Measurements from ENCODE around the gene ELK4.
A peak's percentile ranks its signal among the peaks of the same experiment; 100 is the strongest.

The ELK4 gene

DNA sequence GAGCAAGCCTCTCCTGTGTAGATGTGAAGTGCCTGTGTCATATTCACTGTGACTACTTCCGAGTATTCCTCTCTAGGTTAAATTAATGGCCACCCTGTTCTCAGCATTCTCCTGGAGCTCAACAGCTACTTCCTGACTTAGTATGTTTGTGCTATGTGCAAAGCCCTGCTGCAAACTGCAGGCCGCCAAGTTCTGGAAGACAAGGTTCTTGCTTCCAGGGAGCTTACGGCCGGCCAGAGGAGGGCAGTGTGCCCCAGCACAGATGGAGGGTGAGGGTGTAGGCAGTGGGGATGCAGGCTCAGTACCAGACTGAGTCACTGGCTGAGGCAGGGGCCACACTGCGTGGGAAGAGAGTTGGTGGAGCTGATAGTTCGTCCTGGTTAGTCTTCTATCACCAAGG, 43.2 kb downstream of the ELK4 start:
- ATAC-seq, result peak; percentile 42
- Mint-ChIP-seq H3K27ac (peak overlapping the region; percentile 23), H3K4me3 (no peak overlapping the region), H3K27me3 (no peaks in the 10 kb centered on the region), H3K36me3 (no peaks in the 10 kb centered on the region), H3K9me3 (no peaks in the 10 kb centered on the region), H3K4me1 (peaks cover 45% of the 10 kb centered on the region)

- Mint-ChIP-seq H3K4me1 (peaks cover 51% of the 10 kb centered on the region), H3K4me3 (no peak overlapping the region), H3K36me3 (no peaks in the 10 kb centered on the region), H3K9me3 (no peaks in the 10 kb centered on the region), H3K27me3 (no peaks in the 10 kb centered on the region), H3K27ac (peak overlapping the region; percentile 38)
- ATAC-seq, result no peak
Observed at GRCh38 chr1:205587581-205587980, 44.2 kb downstream of the ELK4 start.

DNA sequence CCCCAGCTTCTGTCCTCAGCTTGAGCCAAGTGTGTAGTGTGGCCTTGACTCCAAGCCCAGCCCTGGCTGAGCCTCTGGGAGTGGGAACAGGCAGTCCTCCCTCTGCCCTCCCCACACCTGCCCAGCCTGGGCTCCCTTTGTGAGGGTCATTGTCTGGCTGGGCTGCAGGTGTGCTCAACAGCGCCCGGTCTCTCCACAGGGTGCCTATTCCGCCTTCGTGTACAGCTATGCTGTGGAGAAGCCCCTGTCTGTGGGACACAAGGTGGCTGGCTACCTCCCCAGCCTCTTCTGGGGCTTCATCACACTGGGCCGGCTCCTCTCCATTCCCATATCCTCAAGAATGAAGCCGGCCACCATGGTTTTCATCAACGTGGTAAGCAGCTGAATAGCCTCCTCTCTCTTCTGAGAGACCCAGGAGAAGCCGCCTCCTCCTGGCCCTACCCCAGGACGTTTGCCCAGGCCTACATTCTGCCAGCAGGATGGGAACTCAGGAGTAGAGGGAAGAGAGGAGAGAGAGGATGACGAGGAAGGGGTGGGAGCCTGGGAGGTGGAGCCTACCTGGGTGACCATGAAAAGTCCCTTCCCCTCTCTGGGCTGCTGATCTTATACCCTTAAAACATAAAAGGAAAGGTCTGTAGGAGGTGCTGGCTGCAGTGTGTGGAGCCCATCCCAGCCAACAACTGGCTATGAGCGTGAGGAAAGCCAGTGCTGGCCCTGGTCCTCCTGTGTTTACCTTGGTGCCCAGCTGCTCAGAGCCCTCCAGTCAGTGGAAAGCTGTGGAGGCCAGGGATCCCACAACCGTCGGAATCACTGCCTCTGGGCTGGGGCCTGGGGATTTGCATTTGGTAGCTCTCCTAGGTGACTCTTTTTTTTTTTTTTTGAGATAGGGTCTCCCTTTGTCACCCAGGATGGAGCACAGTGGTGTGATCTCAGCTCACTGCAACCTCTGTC, 45.7 kb downstream of the ELK4 start:
- no peak for ATAC-seq
- H3K4me3 Mint-ChIP-seq, result no peak overlapping the region
- H3K4me1 Mint-ChIP-seq, result peaks cover 57% of the 10 kb centered on the region
- peaks cover 11% of the 10 kb centered on the region for H3K27me3 Mint-ChIP-seq
- no peaks in the 10 kb centered on the region for H3K9me3 Mint-ChIP-seq
- no peaks in the 10 kb centered on the region for H3K36me3 Mint-ChIP-seq
- peak overlapping the region; percentile 77 for H3K27ac Mint-ChIP-seq

DNA sequence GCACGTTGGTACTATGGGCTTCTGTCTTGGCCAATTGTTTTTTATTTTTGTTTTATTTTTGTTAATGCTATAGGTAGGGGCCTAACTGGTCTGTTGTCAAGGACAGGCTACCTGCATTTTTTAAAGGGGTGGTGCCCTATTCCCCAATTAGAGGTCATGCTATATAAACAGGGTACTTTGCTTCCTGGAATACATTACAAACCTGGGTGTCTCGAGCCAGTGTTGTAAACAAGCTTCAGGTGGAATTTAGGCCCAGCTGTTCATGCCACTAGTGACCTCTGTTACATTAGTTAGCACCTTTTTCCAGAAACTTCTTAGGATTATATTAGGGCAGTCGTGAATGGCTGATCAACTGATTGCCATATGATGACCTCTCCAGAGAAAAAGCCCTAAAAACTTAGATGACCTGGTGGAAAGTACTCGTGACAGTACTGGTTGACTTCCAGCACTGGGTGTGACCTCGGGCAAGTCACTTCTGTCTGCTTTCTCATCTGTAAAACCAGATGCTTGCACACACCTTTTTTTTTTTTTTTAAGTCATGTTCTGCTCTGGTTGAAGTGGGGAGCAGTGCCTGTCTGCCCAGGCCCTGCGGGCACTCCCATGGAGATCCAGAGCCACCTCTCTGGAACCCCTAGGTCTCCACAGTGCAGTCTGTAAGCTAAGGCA, 46.5 kb downstream of the ELK4 start:
- ATAC-seq, result peak; percentile 49
- Mint-ChIP-seq H3K4me1 (peaks cover 57% of the 10 kb centered on the region), H3K4me3 (no peak overlapping the region)

DNA sequence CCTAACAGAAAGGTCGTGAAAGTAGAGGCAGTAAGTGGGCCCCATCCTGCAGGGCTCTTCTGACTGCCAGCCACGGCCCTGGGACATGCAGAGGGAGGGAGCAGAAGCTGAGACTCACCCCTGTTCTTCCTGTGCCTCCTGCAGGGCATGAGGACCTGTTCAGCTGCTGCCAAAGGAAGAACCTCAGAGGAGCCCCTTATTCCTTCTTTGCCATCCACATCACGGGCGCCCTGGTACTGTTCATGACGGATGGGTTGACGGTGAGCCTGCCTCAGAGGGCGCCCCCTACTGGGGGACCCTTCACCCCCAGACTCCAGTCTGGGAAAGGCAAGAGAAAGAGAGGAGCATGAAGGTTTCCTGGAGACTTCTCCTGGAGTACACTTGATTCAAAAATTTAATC, 47.1 kb downstream of the ELK4 start:
- Mint-ChIP-seq H3K4me1 (peaks cover 57% of the 10 kb centered on the region), H3K27me3 (peaks cover 23% of the 10 kb centered on the region), H3K9me3 (no peaks in the 10 kb centered on the region), H3K36me3 (no peaks in the 10 kb centered on the region), H3K4me3 (no peak overlapping the region), H3K27ac (peak overlapping the region; percentile 77)
- no peak for ATAC-seq

More for the DNA sequence above, 46.5 kb downstream of the ELK4 start:
- H3K9me3 Mint-ChIP-seq, result no peaks in the 10 kb centered on the region
- peaks cover 17% of the 10 kb centered on the region for H3K27me3 Mint-ChIP-seq
- H3K27ac Mint-ChIP-seq, result peak overlapping the region; percentile 77
- no peaks in the 10 kb centered on the region for H3K36me3 Mint-ChIP-seq

DNA sequence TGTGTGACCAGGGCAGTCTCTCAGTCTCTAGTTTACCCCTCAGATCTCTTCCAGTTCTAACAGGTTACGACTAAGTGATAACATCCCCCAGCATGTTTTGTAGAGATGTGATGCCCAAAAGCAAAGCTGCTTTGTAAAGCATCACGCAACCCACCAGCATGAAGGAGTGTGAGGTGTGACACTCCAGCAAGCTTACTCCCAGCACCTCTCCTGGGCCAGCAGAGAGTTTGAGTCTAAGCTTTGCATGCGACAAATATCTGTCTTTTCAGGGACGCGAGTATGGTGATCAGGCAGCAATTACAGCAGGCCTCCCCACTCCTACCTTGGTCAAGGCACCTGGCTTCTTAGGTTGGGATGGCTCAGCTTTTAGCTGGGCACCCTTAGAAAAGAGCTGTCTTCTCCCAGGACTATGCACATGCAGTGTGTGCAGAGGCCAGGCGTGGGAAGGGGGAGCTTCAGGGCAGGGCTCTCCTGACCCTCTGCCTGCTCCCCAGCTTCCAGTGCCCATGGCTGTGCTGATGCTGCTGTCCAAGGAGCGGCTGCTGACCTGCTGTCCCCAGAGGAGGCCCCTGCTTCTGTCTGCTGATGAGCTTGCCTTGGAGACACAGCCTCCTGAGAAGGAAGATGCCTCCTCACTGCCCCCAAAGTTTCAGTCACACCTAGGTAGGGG, 48.2 kb downstream of the ELK4 start:
- H3K36me3 Mint-ChIP-seq, result no peaks in the 10 kb centered on the region
- ATAC-seq, result no peak
- H3K4me1 Mint-ChIP-seq, result peaks cover 51% of the 10 kb centered on the region
- no peaks in the 10 kb centered on the region for H3K9me3 Mint-ChIP-seq
- H3K4me3 Mint-ChIP-seq, result no peak overlapping the region
- H3K27me3 Mint-ChIP-seq, result peaks cover 24% of the 10 kb centered on the region
- no peak overlapping the region for H3K27ac Mint-ChIP-seq

- Mint-ChIP-seq H3K27me3 (peaks cover 32% of the 10 kb centered on the region), H3K4me1 (peaks cover 48% of the 10 kb centered on the region), H3K36me3 (no peaks in the 10 kb centered on the region), H3K27ac (peak overlapping the region; percentile 60), H3K9me3 (no peaks in the 10 kb centered on the region), H3K4me3 (peak overlapping the region; percentile 26)
- ATAC-seq, result peak; percentile 63
Observed at GRCh38 chr1:205582471-205583291, 49.1 kb downstream of the ELK4 start.

DNA sequence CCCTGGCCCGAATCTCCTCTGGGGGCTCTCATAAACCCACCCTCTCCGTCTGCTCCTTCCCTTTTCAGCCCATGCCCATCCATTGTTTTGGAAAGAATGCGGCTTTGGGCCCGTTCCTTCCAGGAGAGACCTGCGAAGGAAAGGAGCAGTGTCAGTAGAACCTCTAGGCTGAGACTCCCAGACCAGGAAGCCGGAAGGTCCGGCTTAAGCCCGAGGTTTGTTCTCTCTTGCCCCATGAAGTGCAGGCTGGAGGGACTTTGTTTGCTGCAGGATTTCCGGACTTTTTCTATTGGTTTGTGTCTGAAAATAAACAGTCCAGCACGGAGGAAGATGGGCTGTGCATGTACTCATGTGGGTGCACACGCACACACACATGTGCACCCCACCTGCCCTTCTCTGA, 49.8 kb downstream of the ELK4 start:
- no peaks in the 10 kb centered on the region for H3K9me3 Mint-ChIP-seq
- peaks cover 38% of the 10 kb centered on the region for H3K27me3 Mint-ChIP-seq
- no peak overlapping the region for H3K4me3 Mint-ChIP-seq
- peaks cover 42% of the 10 kb centered on the region for H3K4me1 Mint-ChIP-seq
- H3K27ac Mint-ChIP-seq, result peak overlapping the region; percentile 60
- ATAC-seq, result no peak
- no peaks in the 10 kb centered on the region for H3K36me3 Mint-ChIP-seq

DNA sequence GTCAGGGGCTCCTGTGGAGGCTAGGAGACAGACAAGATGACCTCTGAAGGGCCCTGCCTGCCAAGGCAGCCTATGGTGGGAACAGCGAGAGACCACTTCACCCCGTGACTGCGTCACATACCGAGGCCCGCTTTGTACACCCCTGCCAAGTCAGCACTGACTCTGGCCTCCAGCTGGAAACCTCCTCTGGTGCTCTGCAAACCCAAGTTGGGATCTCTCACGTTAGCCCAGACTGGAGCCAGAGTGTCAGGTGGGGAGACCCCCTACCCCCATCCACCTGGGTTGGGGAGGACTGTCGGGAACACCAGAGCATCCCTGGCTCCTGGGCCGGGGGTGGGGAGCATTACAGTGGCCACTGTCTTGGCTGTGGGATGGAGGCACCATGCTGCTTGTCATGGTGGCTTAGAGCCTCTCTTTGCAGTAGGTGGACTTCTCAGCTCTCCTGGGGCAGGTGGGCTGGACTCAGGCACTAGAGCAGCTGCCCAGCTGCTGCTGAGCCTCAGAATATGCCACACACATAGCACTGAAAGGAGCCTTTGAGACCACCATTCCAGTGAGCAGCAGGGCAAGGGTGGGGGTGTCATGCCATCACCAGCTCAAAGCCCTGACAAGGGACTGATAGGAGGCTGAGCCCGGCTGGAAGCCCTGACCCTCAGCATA, 50.4 kb downstream of the ELK4 start:
- Mint-ChIP-seq H3K27me3 (peaks cover 43% of the 10 kb centered on the region), H3K9me3 (no peaks in the 10 kb centered on the region), H3K4me1 (peaks cover 41% of the 10 kb centered on the region), H3K27ac (peak overlapping the region; percentile 60), H3K4me3 (no peak overlapping the region), H3K36me3 (no peaks in the 10 kb centered on the region)
- ATAC-seq, result no peak

GRCh38 chr1:205580923-205581180, 51.0 kb downstream of the ELK4 start:
- no peak overlapping the region for H3K4me3 Mint-ChIP-seq
- H3K27me3 Mint-ChIP-seq, result peaks cover 43% of the 10 kb centered on the region
- peaks cover 36% of the 10 kb centered on the region for H3K4me1 Mint-ChIP-seq
- H3K9me3 Mint-ChIP-seq, result no peaks in the 10 kb centered on the region
- H3K36me3 Mint-ChIP-seq, result no peaks in the 10 kb centered on the region
- no peak for ATAC-seq
- no peak overlapping the region for H3K27ac Mint-ChIP-seq

DNA sequence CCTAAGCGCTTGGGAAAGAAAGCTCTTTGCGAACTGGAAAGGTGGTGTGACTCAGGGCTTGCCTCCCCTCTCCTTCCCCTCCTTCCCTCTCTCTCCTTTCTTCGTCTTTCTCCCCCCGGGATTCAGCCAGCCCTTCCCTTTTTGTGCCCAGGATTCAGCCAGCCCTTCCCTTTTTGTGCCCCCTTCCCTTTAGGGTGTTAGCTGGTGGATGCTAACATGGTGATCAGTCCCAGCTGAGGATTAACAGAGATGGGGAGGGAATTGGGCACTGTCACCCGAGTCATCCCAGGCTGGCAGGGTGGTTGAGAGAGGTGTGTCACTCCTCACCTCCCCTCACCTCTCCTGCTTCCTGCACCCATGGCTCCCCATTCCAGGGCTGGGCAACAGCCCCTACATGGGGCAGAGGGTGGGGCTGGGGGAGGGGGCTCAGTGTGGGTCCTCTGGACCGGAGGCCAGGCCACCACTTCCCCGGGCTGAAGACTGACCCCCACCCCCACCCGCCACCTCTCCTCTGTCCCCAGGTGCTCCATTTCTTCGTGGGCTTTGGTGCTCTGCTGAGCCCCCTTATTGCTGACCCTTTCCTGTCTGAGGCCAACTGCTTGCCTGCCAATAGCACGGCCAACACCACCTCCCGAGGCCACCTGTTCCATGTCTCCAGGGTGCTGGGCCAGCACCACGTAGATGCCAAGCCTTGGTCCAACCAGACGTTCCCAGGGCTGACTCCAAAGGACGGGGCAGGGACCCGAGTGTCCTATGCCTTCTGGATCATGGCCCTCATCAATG, 51.5 kb downstream of the ELK4 start:
- H3K27me3 Mint-ChIP-seq, result peaks cover 43% of the 10 kb centered on the region
- H3K4me3 Mint-ChIP-seq, result no peak overlapping the region
- no peaks in the 10 kb centered on the region for H3K9me3 Mint-ChIP-seq
- no peak overlapping the region for H3K27ac Mint-ChIP-seq
- H3K4me1 Mint-ChIP-seq, result peaks cover 31% of the 10 kb centered on the region
- no peak for ATAC-seq
- no peaks in the 10 kb centered on the region for H3K36me3 Mint-ChIP-seq

- no peaks in the 10 kb centered on the region for H3K36me3 Mint-ChIP-seq
- H3K27ac Mint-ChIP-seq, result no peak overlapping the region
- ATAC-seq, result no peak
- H3K4me1 Mint-ChIP-seq, result peaks cover 25% of the 10 kb centered on the region
- H3K27me3 Mint-ChIP-seq, result peaks cover 43% of the 10 kb centered on the region
- H3K9me3 Mint-ChIP-seq, result no peaks in the 10 kb centered on the region
- H3K4me3 Mint-ChIP-seq, result no peak overlapping the region
Observed at GRCh38 chr1:205579711-205580110, 52.1 kb downstream of the ELK4 start.

GRCh38 chr1:205578780-205579571, 52.8 kb downstream of the ELK4 start:
- Mint-ChIP-seq H3K36me3 (no peaks in the 10 kb centered on the region), H3K4me1 (peaks cover 24% of the 10 kb centered on the region), H3K4me3 (no peak overlapping the region), H3K27me3 (peaks cover 43% of the 10 kb centered on the region), H3K27ac (no peak overlapping the region), H3K9me3 (no peaks in the 10 kb centered on the region)
- no peak for ATAC-seq
